HG03064 (cell line): ENCODE measurements around the gene USP28.
"Not testable (repeated sequence)": the region's sequence is repeated elsewhere in the genome, so short reads cannot be mapped to it uniquely, and the experiment has no call there.

Experiments used
- ATAC-seq: cut with Tn5 transposase; IDR thresholded peaks from one replicate; pipeline ENCODE4 v1.9.1; 2021; ENCODE audit warnings: low read depth; ENCODE audit not compliant: unreplicated experiment

Gene USP28

DNA sequence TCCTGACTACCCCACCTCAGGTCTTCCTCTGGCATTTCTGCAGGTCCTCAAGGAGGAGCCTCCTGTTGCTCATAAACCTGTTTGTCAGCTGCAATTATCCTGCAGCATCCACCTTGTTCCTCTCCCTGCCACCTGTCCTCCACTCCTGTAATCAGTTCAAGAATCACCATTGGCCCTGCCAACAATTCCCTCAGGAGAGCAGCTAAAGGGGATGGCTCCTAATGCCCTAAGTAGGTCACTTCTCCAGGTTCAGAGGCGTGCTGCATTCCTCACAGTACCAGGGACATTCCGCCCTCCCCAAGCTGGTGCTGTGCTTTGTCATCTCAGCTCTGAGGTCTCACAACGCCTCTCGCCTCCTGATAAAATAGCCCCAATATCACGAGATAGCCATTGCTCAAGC is 93.7 kb downstream of the USP28 start:
- ATAC-seq = no peak

DNA sequence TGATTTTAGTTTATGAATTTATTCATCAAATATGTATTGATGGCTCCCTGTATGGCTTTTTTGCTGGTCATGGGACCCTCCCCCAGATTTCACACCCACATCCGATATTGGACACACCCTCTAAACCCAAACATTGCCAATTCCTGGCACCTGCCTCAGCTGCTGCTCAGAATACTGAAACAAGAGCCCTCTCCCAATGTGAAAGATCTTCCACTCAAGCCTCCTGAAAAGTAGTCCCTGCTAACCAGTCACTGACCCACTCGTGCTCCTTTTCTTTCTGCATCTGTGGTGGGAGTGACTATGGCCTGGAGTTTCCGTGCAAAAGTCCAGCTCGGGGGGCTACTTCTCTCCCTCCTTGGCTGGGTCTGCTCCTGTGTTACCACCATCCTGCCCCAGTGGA is 95.9 kb downstream of the USP28 start, which contains the start of gene CLDN25:
Gene CLDN25, plus strand, starts transcription at position 301 of the 400 bp plus-strand sequence. Its CDS starts 0 bp downstream, at position 301.
- ATAC-seq = no peak

DNA sequence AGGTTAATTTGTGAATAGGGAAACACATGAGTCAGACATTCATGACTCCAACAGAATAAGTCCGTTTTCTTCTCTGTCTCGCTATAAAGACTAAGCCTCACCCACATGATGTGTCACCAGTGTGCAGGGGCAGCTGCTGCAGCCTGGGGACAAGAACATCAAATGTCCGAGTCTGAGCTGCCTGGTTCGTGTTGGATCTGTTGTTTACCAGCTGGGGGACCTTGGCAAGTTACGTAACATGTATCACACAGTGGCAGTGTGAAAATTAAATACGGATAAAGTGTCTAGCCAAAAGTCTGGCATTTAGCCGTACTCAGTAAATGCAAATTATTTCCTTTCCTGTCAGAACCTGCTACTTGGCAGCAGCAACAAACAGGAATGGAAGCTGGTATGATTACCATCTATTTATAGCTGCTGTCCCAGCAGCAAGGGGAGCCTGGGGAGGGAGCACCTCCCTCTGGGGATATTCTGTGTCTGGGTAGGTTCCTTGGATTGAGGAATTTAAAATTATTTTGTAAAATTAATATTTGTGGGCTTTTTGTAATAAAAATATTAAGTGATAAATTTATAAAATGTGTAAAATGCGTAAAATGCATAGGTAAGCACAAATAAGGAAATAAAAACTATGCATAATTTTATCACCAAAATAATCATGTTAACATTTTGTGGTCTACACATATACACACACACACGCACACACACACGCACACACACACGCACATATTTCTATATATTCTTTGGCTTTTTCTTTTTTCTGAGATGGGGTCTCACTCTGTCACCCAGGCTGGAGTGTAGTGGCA is 97.1 kb downstream of the USP28 start:
- no peak for ATAC-seq

DNA sequence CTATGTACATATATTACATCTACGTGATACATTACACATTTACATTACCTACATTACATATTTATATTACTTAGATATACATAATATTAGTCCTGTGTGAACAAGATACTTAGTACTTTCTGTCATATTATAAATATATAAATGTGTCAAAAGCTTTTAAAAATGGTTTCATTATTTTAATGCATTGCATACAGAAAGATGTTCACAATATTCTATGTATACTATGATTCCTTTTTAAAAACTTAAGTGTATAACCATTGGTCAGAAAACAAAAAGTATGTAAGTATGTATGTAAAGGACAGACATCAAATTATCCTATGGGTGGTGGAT is 101.2 kb downstream of the USP28 start:
- no peak for ATAC-seq

DNA sequence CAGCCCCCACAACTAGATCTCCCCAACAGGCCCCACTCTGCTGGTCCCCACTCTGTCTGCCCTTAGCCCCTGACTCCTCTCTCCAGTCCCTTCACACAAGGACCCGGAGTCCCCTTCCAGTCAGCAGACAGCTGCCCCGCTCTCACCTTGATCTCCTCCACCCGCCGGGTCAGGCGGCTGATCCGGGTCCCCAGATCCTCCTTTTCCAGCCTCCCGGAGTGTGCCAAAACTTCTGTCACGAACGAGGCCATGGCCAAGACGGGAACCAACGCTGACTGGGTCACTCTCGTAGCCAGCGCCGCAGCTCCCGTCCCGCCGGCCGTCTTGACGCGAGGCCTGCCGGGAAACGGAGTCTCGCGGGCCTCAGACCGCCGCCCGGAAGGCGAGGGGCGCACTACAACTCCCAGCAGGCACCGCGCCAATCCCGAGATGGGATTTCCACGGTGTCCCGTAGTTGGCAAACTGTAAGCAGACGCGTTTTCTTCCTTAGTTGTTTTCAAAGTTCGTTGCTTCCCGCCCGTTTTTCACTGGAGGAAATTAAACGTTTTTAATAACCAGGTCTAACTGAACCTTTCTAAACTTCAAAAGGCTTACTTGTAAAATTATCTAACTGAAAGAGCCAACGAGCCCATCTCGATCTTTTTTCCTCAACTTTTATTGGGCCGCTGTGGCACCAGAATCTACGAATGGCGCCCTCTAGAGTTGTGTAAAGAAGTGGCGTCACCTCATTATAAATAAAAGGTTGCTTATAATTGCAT is 101.8 kb downstream of the USP28 start, which contains the start of gene ZW10:
Gene ZW10, minus strand, starts transcription at position 277 of the 758 bp plus-strand sequence. Its CDS starts 26 bp downstream, at position 251.
- ATAC-seq = peak; percentile 100

DNA sequence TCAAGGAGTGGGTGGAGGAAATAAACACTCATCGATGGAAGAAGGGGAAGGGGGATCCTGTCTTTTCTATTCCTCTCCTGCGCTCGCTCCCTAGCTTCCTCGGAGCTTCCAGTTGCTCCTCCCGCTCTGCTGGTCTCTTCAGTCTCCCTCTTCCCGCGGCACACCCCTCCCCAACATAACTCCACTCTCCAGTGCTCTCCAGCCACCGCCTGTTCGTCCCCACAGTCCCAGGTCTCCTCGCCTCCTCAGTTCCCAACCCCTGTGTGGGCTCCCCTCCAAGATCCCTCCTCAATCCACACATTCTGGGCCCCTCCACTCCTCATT is 102.3 kb downstream of the USP28 start:
- ATAC-seq = no peak

DNA sequence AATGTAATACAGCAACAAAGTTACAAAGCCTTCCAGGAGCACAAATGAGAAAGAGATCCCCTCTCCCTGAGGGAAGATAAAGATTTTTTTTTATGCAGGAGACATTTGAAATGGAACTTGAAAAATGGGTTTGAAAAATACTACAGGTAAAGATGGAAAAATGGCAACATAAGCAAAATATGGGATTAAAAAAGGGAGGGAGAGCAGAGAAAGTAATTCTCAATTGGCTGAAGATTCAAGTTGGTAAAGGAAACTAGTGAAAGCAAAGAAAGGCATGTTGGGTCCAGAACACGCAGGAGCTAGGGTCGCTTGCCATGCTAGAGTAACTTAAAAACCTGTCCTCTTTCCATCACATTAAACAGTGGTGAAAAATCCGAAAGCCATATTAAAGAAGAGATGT is 103.4 kb downstream of the USP28 start:
- ATAC-seq = no peak

DNA sequence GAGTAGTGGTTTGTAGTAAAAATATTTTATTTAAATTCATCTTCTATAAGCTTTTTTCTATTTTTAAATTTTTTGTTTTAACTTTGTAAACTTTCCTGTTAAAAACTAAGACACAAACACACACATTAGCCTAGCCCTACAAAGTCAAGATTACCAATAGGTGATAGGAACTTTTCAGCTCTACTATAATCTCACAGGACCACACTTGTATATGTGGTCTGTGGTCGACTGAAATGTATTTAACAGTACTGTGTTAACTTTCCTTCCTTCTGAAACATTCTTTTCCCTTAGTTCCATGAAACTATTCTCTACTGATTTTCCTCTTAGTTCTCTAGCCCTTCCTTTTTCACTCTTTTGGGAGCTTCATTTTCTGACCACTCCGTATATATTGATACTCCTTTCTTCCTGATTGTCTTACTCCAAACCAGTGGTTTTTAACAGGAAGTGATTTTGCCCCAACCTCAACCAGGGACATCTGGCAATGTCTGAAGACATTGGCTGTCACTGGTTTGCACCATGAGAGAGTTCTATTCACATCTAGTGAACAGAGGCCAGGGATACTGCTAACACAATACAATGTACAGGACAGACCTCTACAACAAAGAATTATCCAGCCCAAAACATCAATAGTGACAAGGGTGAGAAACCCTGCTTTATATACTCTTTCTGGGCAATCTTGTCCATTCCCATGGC is 110.7 kb downstream of the USP28 start:
- no peak for ATAC-seq

DNA sequence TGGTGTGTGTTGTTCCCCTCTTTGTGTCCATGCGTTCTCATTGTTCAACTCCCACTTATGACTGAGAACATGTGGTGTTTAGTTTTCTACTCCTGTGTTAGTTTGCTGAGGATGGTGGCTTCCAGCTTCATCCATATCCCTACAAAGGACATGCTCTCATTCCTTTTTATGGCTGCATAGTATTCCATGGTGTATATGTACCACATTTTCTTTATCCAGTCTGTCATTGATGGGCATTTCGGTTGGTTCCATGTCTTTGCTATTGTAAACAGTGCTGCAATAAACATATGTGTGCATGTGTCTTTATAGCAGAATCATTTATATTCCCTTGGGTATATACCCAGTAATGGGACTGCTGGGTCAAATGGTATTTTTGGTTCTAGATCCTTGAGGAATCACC is 112.3 kb downstream of the USP28 start:
- not testable (repeated sequence) for ATAC-seq

DNA sequence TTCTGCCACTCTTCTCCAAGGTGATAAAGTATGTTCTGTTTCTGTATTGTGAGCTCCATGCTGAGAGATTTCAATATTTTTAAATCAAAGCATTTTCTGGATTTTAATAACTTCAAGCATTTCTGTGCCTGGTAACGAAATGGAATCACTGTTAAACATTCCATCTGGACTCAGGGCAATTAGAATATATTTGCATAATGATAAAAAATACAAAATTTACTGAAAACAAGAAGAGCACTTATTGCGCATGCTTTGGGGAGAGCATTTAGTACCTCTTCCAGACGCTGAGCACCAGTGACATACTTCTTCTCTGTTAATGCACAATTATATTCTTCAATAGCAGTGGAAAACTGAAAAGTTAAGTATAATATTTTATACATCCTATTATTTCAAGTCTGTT is 115.1 kb downstream of the USP28 start:
- no peak for ATAC-seq

DNA sequence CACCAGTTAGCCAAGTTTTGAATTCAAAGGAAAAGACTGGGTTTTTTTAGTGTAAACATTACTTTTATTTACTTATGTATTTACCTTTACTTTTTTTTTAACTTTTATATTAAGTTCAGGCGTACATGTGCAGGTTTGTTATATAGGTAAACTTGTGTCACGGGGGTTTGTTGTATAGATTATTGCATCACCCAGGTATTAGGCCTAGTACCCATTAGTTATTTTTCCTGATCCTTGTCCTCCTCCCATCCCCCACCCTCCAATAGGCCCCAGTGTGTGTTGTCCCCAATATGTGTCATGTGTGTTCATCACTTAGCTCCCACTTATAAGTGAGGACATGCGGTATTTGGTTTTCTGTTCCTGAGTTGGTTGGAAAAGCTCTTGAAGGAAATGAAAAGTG is 122.4 kb downstream of the USP28 start:
- ATAC-seq = no peak
